Endodermal cell (in vitro differentiated cells): ENCODE measurements around the gene ELFN2. TPM values are rescaled to one million over a fixed set of nuclear protein-coding genes. Genes with fewer than 3 reads are reported as not detected.

Experiments used
- DNase-seq: peaks from one replicate; pipeline ENCODE4 v3.0.0-alpha.2; 2017
- H3K27ac ChIP-seq: 2 replicates; pipeline ENCODE4 v1.5.1; 2013; ENCODE audit warnings: mild to moderate bottlenecking, low read depth, low read length, moderate library complexity
- H3K27me3 ChIP-seq: 2 replicates; pipeline ENCODE4 v1.6.1; 2013; ENCODE audit warnings: mild to moderate bottlenecking, low read length, moderate library complexity; ENCODE audit not compliant: insufficient read depth, control insufficient read depth, poor library complexity, severe bottlenecking
- H3K36me3 ChIP-seq: 2 replicates; pipeline ENCODE4 v1.7.0; 2013; ENCODE audit warnings: mild to moderate bottlenecking, low read length, moderate library complexity; ENCODE audit not compliant: control insufficient read depth, insufficient read depth
- H3K4me1 ChIP-seq: one replicate; pipeline ENCODE4 v1.7.0; 2013; ENCODE audit warnings: low read length; ENCODE audit not compliant: control insufficient read depth, insufficient read depth
- H3K4me3 ChIP-seq: 2 replicates; pipeline ENCODE4 v1.5.1; 2013; ENCODE audit warnings: mild to moderate bottlenecking, low read length, moderate library complexity
- H3K9ac ChIP-seq: 2 replicates; pipeline ENCODE4 v1.6.1; 2013; ENCODE audit warnings: mild to moderate bottlenecking, low read length, moderate library complexity; ENCODE audit not compliant: poor library complexity, severe bottlenecking; ENCODE audit errors: extremely low read depth
- H3K9me3 ChIP-seq: 2 replicates; pipeline ENCODE4 v1.6.1; 2013; ENCODE audit warnings: mild to moderate bottlenecking, low read length, moderate library complexity; ENCODE audit not compliant: control insufficient read depth
- H3K27ac Mint-ChIP-seq: 2 replicates; pipeline ENCODE4 v1.8.0; 2020; ENCODE audit warnings: mixed read lengths
- H3K27me3 Mint-ChIP-seq: 2 replicates; pipeline ENCODE4 v1.8.0; 2021; ENCODE audit warnings: mild to moderate bottlenecking, mixed read lengths; ENCODE audit not compliant: insufficient read depth
- H3K36me3 Mint-ChIP-seq: 2 replicates; pipeline ENCODE4 v1.8.0; 2020; ENCODE audit warnings: low read depth, mixed read lengths
- H3K4me1 Mint-ChIP-seq: 2 replicates; pipeline ENCODE4 v1.8.0; 2020; ENCODE audit warnings: mixed read lengths
- H3K4me3 Mint-ChIP-seq: 2 replicates; pipeline ENCODE4 v1.8.0; 2020; ENCODE audit warnings: mild to moderate bottlenecking, moderate library complexity, mixed read lengths
- H3K9me3 Mint-ChIP-seq: 2 replicates; pipeline ENCODE4 v1.8.0; 2020; ENCODE audit warnings: mild to moderate bottlenecking, mixed read lengths
- WGBS, 2 experiments: methylation state at CpG; one replicate each; pipeline versions ENCODE4 v1.1.5 to v1.1.7; 2013; ENCODE audit warnings: missing lambda C conversion rate in 2 of 2, mixed read lengths in 1 of 2; ENCODE audit not compliant: insufficient coverage in 1 of 2, insufficient read length in 1 of 2; 5-methylcytosine and 5-hydroxymethylcytosine counted together
- total RNA-seq, 2 donors: library from RNA; stranded (reverse); fragmentation: NEBNext Ultra II Directional in 1 of 2; extraction: Animal tissue kit (Norgen Biotek cat#: 25700) in 1 of 2; gene quantifications; 2 replicates in 1 of 2; 3 replicates in 1 of 2; pipeline ENCODE4 v1.2.1, GENCODE V29; 2021
- TF ChIP-seq, protein P1 (sequence below): fragments of 200-600 bp; sonication (generic); conservative IDR thresholded peaks from 2 replicates; pipeline ENCODE4 v1.5.0; 2021; ENCODE audit warnings: antibody characterized with exemption, mild to moderate bottlenecking

ELFN2 gene
- total RNA-seq, 2 donors from 2014 or later: 0.40 to 0.46 TPM

DNA sequence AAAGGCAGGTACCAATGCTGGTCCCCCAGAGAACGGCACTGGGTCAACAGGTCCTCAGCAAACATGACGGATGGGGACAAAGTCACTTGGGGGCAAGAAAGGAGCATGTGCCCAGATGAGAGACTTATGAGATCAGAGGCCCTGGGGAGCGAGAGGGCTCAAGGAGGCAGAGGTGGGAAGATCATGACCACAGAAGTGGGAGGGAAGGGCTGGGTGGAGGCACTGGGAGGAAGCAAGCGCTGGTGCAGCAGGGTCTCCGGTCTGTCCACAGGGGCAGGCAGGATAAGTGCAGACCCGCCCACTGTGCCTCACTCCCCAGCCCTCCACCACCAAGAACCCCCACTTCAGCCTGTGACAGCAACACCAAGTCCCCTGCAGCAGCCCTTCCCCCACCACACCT lies 10.9 kb downstream of the ELFN2 start:
- Histone ChIP-seq H3K9me3 (no peaks in the 10 kb centered on the region), H3K36me3 (no peaks in the 10 kb centered on the region), H3K27ac (no peak overlapping the region), H3K27me3 (peaks cover 33% of the 10 kb centered on the region), H3K4me3 (no peak overlapping the region), H3K9ac (no peak overlapping the region), H3K4me1 (no peaks in the 10 kb centered on the region)
- peaks cover 12% of the 10 kb centered on the region for H3K4me1 Mint-ChIP-seq
- TF ChIP-seq, protein P1, sequence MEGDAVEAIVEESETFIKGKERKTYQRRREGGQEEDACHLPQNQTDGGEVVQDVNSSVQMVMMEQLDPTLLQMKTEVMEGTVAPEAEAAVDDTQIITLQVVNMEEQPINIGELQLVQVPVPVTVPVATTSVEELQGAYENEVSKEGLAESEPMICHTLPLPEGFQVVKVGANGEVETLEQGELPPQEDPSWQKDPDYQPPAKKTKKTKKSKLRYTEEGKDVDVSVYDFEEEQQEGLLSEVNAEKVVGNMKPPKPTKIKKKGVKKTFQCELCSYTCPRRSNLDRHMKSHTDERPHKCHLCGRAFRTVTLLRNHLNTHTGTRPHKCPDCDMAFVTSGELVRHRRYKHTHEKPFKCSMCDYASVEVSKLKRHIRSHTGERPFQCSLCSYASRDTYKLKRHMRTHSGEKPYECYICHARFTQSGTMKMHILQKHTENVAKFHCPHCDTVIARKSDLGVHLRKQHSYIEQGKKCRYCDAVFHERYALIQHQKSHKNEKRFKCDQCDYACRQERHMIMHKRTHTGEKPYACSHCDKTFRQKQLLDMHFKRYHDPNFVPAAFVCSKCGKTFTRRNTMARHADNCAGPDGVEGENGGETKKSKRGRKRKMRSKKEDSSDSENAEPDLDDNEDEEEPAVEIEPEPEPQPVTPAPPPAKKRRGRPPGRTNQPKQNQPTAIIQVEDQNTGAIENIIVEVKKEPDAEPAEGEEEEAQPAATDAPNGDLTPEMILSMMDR: no peak
- no peak for DNase-seq
- H3K36me3 Mint-ChIP-seq: no peaks in the 10 kb centered on the region
- H3K9me3 Mint-ChIP-seq: no peaks in the 10 kb centered on the region
- H3K4me3 Mint-ChIP-seq: no peak overlapping the region
- WGBS, 2 experiments: 79 to 89% methylated on average over 4 to 5 of the region's 6 CpGs
- no peak overlapping the region for H3K27ac Mint-ChIP-seq
- peaks cover 34% of the 10 kb centered on the region for H3K27me3 Mint-ChIP-seq

DNA sequence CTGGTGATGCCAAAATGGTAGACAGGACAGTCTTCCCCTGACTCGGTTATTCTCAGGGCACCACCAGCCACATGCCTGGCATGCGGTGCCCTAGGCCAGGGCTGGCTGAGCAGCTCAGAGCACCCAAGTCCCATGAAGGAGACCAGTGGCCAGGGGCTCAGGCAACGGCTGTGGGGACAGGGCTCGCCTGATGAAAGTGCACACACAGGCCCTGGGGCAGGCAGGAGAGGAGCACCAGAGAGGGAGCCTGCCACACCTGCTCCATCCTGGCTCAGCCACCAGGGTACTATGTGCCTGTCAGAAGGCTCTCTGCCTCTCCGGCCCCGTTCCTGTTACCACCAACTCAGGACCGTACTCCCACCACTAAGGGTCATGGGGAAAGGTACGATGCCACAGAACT lies 12.1 kb downstream of the ELFN2 start:
- no peak overlapping the region for H3K9ac ChIP-seq
- peaks cover 21% of the 10 kb centered on the region for H3K27me3 ChIP-seq
- Mint-ChIP-seq H3K27me3 (peaks cover 22% of the 10 kb centered on the region), H3K36me3 (no peaks in the 10 kb centered on the region), H3K4me1 (peaks cover 8% of the 10 kb centered on the region), H3K27ac (no peak overlapping the region), H3K4me3 (no peak overlapping the region), H3K9me3 (no peaks in the 10 kb centered on the region)
- H3K4me3 ChIP-seq: no peak overlapping the region
- H3K36me3 ChIP-seq: no peaks in the 10 kb centered on the region
- no peak for DNase-seq
- no peak overlapping the region for H3K27ac ChIP-seq
- no peaks in the 10 kb centered on the region for H3K9me3 ChIP-seq
- WGBS, 2 experiments: 93 to 95% methylated on average over 6 to 8 of the region's 8 CpGs
- no peaks in the 10 kb centered on the region for H3K4me1 ChIP-seq
- TF ChIP-seq, protein P1: peak; percentile 15

DNA sequence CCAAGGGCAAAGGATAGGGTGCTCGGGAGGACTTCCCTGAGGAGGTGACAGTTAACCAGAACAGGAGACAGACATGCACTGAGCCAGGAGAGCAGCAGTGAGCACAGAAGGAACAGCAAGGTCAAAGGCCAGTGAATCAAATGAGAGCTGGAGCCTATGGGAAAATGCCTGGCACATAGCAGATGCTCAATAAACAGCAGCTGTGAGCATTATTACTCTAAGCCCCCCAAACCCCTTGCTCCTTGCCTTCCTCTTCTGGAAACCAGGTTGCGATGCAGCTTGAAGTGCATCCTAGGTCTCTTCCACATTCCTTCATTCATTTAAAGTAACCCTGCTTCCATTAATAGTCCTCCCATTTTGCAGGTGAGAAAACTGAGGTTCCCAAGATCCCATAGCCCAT lies 13.0 kb downstream of the ELFN2 start:
- Mint-ChIP-seq H3K27me3 (peaks cover 18% of the 10 kb centered on the region), H3K4me1 (peaks cover 4% of the 10 kb centered on the region), H3K4me3 (no peak overlapping the region), H3K36me3 (no peaks in the 10 kb centered on the region), H3K27ac (no peak overlapping the region), H3K9me3 (no peaks in the 10 kb centered on the region)
- Histone ChIP-seq H3K4me3 (no peak overlapping the region), H3K27me3 (peaks cover 15% of the 10 kb centered on the region), H3K27ac (no peak overlapping the region), H3K36me3 (no peaks in the 10 kb centered on the region), H3K9me3 (no peaks in the 10 kb centered on the region), H3K9ac (no peak overlapping the region), H3K4me1 (no peaks in the 10 kb centered on the region)
- WGBS, 2 experiments: 91 to 93% methylated on average over 1 to 2 of the region's 2 CpGs
- no peak for DNase-seq
- TF ChIP-seq, protein P1: no peak
